Panc1 (cell line): ENCODE data around the gene AP4B1.

Source experiments
- CTCF ChIP-seq: fragments of 450-650 bp; IDR thresholded peaks from 2 replicates; pipeline ENCODE4 v1.5.1; 2017; ENCODE audit warnings: mild to moderate bottlenecking
- POLR2AphosphoS5 ChIP-seq: IDR thresholded peaks from 2 replicates; pipeline ENCODE4 v1.6.1; 2012; ENCODE audit warnings: mild to moderate bottlenecking, low read depth, low read length, moderate library complexity
- REST ChIP-seq, 2 experiments: IDR thresholded peaks; 2 replicates each; pipeline ENCODE4 v1.6.1; 2011 to 2012; ENCODE audit warnings: low read depth in 2 of 2, control low read depth in 1 of 2, low read length in 1 of 2, mild to moderate bottlenecking in 1 of 2, moderate library complexity in 1 of 2; ENCODE audit not compliant: insufficient read depth in 1 of 2
- SIN3A ChIP-seq: IDR thresholded peaks from 2 replicates; pipeline ENCODE4 v1.6.1; 2012; ENCODE audit warnings: low read depth, mild to moderate bottlenecking, low read length, moderate library complexity, borderline replicate concordance; ENCODE audit not compliant: insufficient read depth

- no peak for TF ChIP-seq CTCF
- TF ChIP-seq POLR2AphosphoS5 = no peak
- no peak for TF ChIP-seq SIN3A
- no peak for TF ChIP-seq REST (IDR thresholded peaks at IDR 0.05; ENCODE audit: insufficient read depth in 1 of 2, low read depth in 2 of 2, low read length in 1 of 2)
Measured at GRCh38 chr1:113912594-113913311, 8.2 kb upstream of the AP4B1 start.
